ENCODE data around the gene NEURL1B.

DNA sequence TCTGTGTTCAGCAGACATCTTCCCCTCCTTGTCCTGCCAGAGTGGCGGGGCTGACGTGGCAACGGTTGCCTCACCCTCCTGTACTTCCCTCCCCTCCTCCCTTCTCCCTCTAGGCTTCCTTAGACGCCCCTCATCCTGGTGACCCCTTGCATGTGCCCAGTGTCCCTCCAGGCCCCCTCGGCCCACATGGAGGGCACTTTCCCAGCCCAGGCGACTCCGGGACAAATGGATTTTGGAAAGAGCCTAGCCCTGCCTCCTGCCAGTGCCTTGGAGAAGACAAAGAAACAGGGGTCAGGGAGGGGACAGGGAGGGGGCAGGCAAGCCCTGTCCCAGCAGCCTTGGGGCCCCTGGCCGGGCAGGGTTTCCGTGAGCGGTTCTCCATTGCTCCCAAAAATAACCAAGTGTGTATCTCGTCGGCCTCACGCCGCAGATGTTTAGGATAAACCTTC is 38.3 kb upstream of the NEURL1B start:
- TF ChIP-seq EZH2 (IDR thresholded peaks at IDR 0.05; ENCODE audit: borderline replicate concordance, insufficient read depth, low read length, poor library complexity, severe bottlenecking), result no peak
- TF ChIP-seq, protein P1, sequence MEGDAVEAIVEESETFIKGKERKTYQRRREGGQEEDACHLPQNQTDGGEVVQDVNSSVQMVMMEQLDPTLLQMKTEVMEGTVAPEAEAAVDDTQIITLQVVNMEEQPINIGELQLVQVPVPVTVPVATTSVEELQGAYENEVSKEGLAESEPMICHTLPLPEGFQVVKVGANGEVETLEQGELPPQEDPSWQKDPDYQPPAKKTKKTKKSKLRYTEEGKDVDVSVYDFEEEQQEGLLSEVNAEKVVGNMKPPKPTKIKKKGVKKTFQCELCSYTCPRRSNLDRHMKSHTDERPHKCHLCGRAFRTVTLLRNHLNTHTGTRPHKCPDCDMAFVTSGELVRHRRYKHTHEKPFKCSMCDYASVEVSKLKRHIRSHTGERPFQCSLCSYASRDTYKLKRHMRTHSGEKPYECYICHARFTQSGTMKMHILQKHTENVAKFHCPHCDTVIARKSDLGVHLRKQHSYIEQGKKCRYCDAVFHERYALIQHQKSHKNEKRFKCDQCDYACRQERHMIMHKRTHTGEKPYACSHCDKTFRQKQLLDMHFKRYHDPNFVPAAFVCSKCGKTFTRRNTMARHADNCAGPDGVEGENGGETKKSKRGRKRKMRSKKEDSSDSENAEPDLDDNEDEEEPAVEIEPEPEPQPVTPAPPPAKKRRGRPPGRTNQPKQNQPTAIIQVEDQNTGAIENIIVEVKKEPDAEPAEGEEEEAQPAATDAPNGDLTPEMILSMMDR (IDR thresholded peaks at IDR 0.05; ENCODE audit: poor library complexity, severe bottlenecking), result no peak
- TF ChIP-seq, protein P2, sequence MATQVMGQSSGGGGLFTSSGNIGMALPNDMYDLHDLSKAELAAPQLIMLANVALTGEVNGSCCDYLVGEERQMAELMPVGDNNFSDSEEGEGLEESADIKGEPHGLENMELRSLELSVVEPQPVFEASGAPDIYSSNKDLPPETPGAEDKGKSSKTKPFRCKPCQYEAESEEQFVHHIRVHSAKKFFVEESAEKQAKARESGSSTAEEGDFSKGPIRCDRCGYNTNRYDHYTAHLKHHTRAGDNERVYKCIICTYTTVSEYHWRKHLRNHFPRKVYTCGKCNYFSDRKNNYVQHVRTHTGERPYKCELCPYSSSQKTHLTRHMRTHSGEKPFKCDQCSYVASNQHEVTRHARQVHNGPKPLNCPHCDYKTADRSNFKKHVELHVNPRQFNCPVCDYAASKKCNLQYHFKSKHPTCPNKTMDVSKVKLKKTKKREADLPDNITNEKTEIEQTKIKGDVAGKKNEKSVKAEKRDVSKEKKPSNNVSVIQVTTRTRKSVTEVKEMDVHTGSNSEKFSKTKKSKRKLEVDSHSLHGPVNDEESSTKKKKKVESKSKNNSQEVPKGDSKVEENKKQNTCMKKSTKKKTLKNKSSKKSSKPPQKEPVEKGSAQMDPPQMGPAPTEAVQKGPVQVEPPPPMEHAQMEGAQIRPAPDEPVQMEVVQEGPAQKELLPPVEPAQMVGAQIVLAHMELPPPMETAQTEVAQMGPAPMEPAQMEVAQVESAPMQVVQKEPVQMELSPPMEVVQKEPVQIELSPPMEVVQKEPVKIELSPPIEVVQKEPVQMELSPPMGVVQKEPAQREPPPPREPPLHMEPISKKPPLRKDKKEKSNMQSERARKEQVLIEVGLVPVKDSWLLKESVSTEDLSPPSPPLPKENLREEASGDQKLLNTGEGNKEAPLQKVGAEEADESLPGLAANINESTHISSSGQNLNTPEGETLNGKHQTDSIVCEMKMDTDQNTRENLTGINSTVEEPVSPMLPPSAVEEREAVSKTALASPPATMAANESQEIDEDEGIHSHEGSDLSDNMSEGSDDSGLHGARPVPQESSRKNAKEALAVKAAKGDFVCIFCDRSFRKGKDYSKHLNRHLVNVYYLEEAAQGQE (IDR thresholded peaks at IDR 0.05; ENCODE audit: borderline replicate concordance), result no peak
- no peak for TF ChIP-seq POLR2AphosphoS5 (IDR thresholded peaks at IDR 0.05)
- TF ChIP-seq EP300 (conservative IDR thresholded peaks at IDR 0.05; ENCODE audit: poor library complexity, severe bottlenecking), result no peak
